ENCODE measurements around the gene TRIM69. TPM values are rescaled to one million over a fixed set of nuclear protein-coding genes. Genes with fewer than 3 reads are reported as not detected.
A peak's percentile ranks its signal among the peaks of the same experiment; 100 is the strongest.

TRIM69 gene
- total and polyA plus RNA-seq, 2 experiments from 2014 or later: 4.3 to 7.0 TPM

DNA sequence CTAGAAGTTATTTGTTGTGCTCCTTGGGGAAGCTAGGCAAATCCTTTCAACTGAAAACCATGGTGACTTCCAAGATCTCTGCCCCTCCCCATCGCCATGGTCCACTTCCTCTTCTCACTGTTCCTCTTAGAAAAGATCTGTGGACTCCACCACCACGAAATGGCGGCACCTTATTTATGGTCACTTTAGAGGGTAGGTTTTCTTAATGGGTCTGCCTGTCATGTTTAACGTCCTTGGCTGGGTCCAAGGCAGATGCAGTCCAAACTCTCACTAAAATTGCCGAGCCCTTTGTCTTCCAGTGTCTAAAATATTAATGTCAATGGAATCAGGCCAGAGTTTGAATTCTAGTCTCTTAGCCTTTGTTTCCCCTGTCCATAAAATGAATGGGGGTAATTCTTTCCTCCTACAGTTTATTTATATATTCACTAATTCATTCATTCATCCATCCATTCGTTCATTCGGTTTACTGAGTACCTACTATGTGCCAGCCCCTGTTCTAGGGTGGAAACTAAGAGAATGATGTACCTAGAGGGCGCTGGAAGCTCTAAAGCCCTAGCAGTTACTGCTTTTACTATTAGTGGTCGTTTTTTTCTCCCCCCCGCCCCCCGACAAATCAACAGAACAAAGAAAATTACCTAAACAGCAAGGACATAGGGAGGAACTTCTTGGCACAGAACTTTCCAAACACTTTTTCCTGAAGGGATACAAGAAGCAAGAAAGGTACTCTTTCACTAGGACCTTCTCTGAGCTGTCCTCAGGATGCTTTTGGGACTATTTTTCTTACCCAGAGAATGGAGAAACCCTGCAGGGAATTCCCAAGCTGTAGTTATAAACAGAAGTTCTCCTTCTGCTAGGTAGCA is 25.9 kb upstream of the TRIM69 start:
- Mint-ChIP-seq H3K9me3 (no peaks in the 10 kb centered on the region), H3K27ac (peak overlapping the region; percentile 98; the same call in 1 of the 2 replicates), H3K36me3 (ENCODE audit: low read depth) (no peaks in the 10 kb centered on the region), H3K27me3 (ENCODE audit: insufficient read depth, low read depth, poor library complexity) (peaks cover 20% of the 10 kb centered on the region), H3K4me1 (peaks cover 8% of the 10 kb centered on the region; the same call in 2 of the 3 replicates), H3K4me3 (peak overlapping the region; percentile 95)
- no peaks in the 10 kb centered on the region for H3K9me2 ChIP-seq (ENCODE audit: insufficient read depth)
- TF ChIP-seq EZH2phosphoT487 (IDR thresholded peaks at IDR 0.05; ENCODE audit: unreplicated experiment) (no peak), EZH2 (IDR thresholded peaks at IDR 0.05; ENCODE audit: low read depth, unreplicated experiment) (no peak)
- TF ChIP-seq, protein P1, sequence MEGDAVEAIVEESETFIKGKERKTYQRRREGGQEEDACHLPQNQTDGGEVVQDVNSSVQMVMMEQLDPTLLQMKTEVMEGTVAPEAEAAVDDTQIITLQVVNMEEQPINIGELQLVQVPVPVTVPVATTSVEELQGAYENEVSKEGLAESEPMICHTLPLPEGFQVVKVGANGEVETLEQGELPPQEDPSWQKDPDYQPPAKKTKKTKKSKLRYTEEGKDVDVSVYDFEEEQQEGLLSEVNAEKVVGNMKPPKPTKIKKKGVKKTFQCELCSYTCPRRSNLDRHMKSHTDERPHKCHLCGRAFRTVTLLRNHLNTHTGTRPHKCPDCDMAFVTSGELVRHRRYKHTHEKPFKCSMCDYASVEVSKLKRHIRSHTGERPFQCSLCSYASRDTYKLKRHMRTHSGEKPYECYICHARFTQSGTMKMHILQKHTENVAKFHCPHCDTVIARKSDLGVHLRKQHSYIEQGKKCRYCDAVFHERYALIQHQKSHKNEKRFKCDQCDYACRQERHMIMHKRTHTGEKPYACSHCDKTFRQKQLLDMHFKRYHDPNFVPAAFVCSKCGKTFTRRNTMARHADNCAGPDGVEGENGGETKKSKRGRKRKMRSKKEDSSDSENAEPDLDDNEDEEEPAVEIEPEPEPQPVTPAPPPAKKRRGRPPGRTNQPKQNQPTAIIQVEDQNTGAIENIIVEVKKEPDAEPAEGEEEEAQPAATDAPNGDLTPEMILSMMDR (conservative IDR thresholded peaks at IDR 0.05; ENCODE audit: low read depth in 2 of 2): peak; percentile 48 to 63
- H3K79me2 ChIP-seq (replicated peaks; ENCODE audit: insufficient read depth): peaks cover 10% of the 10 kb centered on the region; the same call in 1 of the 2 replicates
- no peaks in the 10 kb centered on the region for H3K36me3 ChIP-seq (ENCODE audit: insufficient read depth)
- H3K27ac ChIP-seq (ENCODE audit: low read depth): no peak overlapping the region
- no peaks in the 10 kb centered on the region for H3K4me1 ChIP-seq (ENCODE audit: insufficient read depth)
- peak; percentile 40 for DNase-seq (ENCODE audit: low spot score)
- peak overlapping the region; percentile 61 for H3K4me3 ChIP-seq
- peak; percentile 4; the same call in 1 of the 3 replicates for ATAC-seq
- H4K20me1 ChIP-seq (replicated peaks; ENCODE audit: insufficient read depth): peaks cover 11% of the 10 kb centered on the region; the same call in 1 of the 2 replicates
- peaks cover 16% of the 10 kb centered on the region for H3K27me3 ChIP-seq (ENCODE audit: insufficient read depth)
- H2AFZ ChIP-seq: peak overlapping the region; percentile 74
- peak overlapping the region; percentile 81 for H3K4me2 ChIP-seq
- no peaks in the 10 kb centered on the region for H3F3A ChIP-seq (replicated peaks; ENCODE audit: low read depth)

DNA sequence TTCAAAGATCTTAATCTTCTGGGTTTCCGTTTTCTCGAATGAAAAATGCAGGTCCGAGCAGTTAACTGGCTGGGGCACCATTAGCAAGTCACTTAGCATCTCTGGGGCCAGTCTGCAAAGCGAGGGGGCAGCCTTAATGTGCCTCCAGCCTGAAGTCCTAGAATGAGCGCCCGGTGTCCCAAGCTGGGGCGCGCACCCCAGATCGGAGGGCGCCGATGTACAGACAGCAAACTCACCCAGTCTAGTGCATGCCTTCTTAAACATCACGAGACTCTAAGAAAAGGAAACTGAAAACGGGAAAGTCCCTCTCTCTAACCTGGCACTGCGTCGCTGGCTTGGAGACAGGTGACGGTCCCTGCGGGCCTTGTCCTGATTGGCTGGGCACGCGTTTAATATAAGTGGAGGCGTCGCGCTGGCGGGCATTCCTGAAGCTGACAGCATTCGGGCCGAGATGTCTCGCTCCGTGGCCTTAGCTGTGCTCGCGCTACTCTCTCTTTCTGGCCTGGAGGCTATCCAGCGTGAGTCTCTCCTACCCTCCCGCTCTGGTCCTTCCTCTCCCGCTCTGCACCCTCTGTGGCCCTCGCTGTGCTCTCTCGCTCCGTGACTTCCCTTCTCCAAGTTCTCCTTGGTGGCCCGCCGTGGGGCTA is 25.1 kb upstream of the TRIM69 start, which contains the start of the genes B2M and PATL2:
Gene B2M, plus strand, starts transcription at position 422 of the 647 bp plus-strand sequence. Its CDS starts 30 bp downstream, at position 452.
Gene PATL2, minus strand, starts transcription at position 228 of the 647 bp plus-strand sequence. CDS start 34,833 bp downstream, outside the sequence.
- H3K4me1 ChIP-seq (ENCODE audit: insufficient read depth): no peaks in the 10 kb centered on the region
- Mint-ChIP-seq H3K4me1 (peaks cover 8% of the 10 kb centered on the region; the same call in 2 of the 3 replicates), H3K4me3 (peak within 1 kb of the TSS; percentile 95), H3K27ac (peak within 1 kb of the TSS; percentile 98), H3K27me3 (ENCODE audit: insufficient read depth, low read depth, poor library complexity) (peaks cover 20% of the 10 kb centered on the region), H3K9me3 (no peaks in the 10 kb centered on the region), H3K36me3 (ENCODE audit: low read depth) (no peaks in the 10 kb centered on the region; the same call in 2 of the 3 replicates)
- H3K4me3 ChIP-seq: peak within 1 kb of the TSS; percentile 61
- H3K9me2 ChIP-seq (ENCODE audit: insufficient read depth): no peaks in the 10 kb centered on the region
- H3K27me3 ChIP-seq (ENCODE audit: insufficient read depth): peaks cover 16% of the 10 kb centered on the region
- no peaks in the 10 kb centered on the region for H3F3A ChIP-seq (replicated peaks; ENCODE audit: low read depth)
- TF ChIP-seq POLR2AphosphoS5 (IDR thresholded peaks at IDR 0.05; ENCODE audit: low read depth) (peak; percentile 96), CREB1 (CRISPR knock-in tag; IDR thresholded peaks at IDR 0.05; ENCODE audit: low read depth) (peak; percentile 95), EZH2 (IDR thresholded peaks at IDR 0.05; ENCODE audit: low read depth, unreplicated experiment) (no peak)
- TF ChIP-seq, protein P1 (conservative IDR thresholded peaks at IDR 0.05; ENCODE audit: low read depth in 2 of 2): peak in 1 of 2 experiments; percentile 5; a peak in 1 of 4 replicates
- H2AFZ ChIP-seq: peak within 1 kb of the TSS; percentile 86
- peak within 1 kb of the TSS; percentile 81 for H3K4me2 ChIP-seq
- ATAC-seq (peak; percentile 93), DNase-seq (ENCODE audit: low spot score) (peak; percentile 98)
- H3K36me3 ChIP-seq (ENCODE audit: insufficient read depth): no peaks in the 10 kb centered on the region
- peaks cover 11% of the 10 kb centered on the region; the same call in 1 of the 2 replicates for H4K20me1 ChIP-seq (replicated peaks; ENCODE audit: insufficient read depth)
- H3K79me2 ChIP-seq (replicated peaks; ENCODE audit: insufficient read depth): peaks cover 10% of the 10 kb centered on the region; the same call in 1 of the 2 replicates
- H3K27ac ChIP-seq (ENCODE audit: low read depth): no peak within 1 kb of the TSS

All from GM23338 (cell line).